Measurements from ENCODE around the gene LACTB.

DNA sequence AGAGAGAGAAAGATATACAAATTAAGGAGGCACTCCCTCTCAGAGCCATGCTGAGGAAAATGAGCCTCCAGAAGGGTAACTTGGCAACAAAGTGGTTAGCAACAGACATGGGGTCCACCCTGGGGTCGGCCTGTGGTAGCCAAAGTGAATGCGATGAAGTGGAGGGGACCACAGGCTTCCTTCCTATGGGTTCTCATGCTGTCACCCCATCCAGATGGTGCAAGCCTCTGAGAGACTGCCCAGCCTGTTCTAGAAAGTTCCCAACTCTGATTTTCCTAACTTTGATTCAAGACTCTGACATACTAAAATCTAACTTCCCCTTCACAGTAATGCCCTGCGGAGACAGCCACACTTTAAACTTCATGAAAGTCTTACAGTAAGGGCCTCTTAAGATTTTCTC is 18.2 kb upstream of the LACTB start:
- TF ChIP-seq POLR2A (IDR thresholded peaks at IDR 0.05) = no peak
- TF ChIP-seq, protein P1, sequence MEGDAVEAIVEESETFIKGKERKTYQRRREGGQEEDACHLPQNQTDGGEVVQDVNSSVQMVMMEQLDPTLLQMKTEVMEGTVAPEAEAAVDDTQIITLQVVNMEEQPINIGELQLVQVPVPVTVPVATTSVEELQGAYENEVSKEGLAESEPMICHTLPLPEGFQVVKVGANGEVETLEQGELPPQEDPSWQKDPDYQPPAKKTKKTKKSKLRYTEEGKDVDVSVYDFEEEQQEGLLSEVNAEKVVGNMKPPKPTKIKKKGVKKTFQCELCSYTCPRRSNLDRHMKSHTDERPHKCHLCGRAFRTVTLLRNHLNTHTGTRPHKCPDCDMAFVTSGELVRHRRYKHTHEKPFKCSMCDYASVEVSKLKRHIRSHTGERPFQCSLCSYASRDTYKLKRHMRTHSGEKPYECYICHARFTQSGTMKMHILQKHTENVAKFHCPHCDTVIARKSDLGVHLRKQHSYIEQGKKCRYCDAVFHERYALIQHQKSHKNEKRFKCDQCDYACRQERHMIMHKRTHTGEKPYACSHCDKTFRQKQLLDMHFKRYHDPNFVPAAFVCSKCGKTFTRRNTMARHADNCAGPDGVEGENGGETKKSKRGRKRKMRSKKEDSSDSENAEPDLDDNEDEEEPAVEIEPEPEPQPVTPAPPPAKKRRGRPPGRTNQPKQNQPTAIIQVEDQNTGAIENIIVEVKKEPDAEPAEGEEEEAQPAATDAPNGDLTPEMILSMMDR (IDR thresholded peaks at IDR 0.05) = no peak

Data from tibial nerve (tissue), 3 donors.